H1 (cell line): ENCODE measurements around the gene CALHM5. TPM values are rescaled to one million over a fixed set of nuclear protein-coding genes. Genes with fewer than 3 reads are reported as not detected.

ENCODE experiments used
- CTCF ChIA-PET: fragments of 300-600 bp; sonication (Branson Sonifier 250); formaldehyde crosslinking; loops from one replicate; lab custom pipeline; 2021; ENCODE audit not compliant: partially characterized antibody; lab: Charles Lee
- POLR2A ChIA-PET: fragments of 300-600 bp; sonication (Branson Sonifier 250); formaldehyde crosslinking; loops from one replicate; lab custom pipeline; 2021; ENCODE audit warnings: inconsistent platforms; ENCODE audit not compliant: partially characterized antibody; lab: Charles Lee
- DNase-seq, 2 experiments: peaks; one replicate each; pipeline versions ENCODE4 v3.0.0 to v3.0.0-alpha.2; 2010 to 2022; ENCODE audit warnings: low spot score in 2 of 2, low read depth in 1 of 2, mixed read lengths in 1 of 2
- FAIRE-seq: peaks from 2 replicates; lab custom pipeline; 2011; peaks lifted over from hg19 to GRCh38; lab: Jason Lieb, UNC
- H2AFZ ChIP-seq: 2 replicates; pipeline ENCODE4 v1.8.1; 2012; ENCODE audit warnings: low read length, inconsistent platforms
- H2AK5ac ChIP-seq: 2 replicates; pipeline ENCODE4 v1.6.1; 2013; ENCODE audit warnings: low read depth, low read length
- H2BK120ac ChIP-seq: replicated peaks from 2 replicates; pipeline ENCODE3; 2013; ENCODE audit warnings: low read depth, low read length, inconsistent platforms
- H2BK12ac ChIP-seq: 2 replicates; pipeline ENCODE4 v1.6.1; 2013; ENCODE audit warnings: low read depth, low read length
- H2BK15ac ChIP-seq: 2 replicates; pipeline ENCODE4 v1.6.1; 2013; ENCODE audit warnings: low read length
- H2BK20ac ChIP-seq: 2 replicates; pipeline ENCODE4 v1.6.1; 2013; ENCODE audit warnings: low read length
- H2BK5ac ChIP-seq: 2 replicates; pipeline ENCODE4 v1.6.1; 2013; ENCODE audit warnings: low read depth, low read length
- H3K14ac ChIP-seq: 2 replicates; pipeline ENCODE4 v1.6.1; 2013; ENCODE audit warnings: inconsistent platforms; ENCODE audit not compliant: insufficient read length
- H3K18ac ChIP-seq: 2 replicates; pipeline ENCODE4 v1.6.1; 2013; ENCODE audit warnings: low read length; ENCODE audit errors: extremely low read depth
- H3K23ac ChIP-seq: 2 replicates; pipeline ENCODE4 v1.6.1; 2013; ENCODE audit warnings: inconsistent platforms; ENCODE audit not compliant: insufficient read length
- H3K23me2 ChIP-seq: 2 replicates; pipeline ENCODE4 v1.6.1; 2013; ENCODE audit warnings: low read depth, low read length
- H3K27ac ChIP-seq: 2 replicates; pipeline ENCODE4 v1.6.1; 2011; ENCODE audit warnings: low read depth, low read length, inconsistent platforms
- H3K27me3 ChIP-seq, 4 experiments: replicated peaks in 1 of 4; 1 replicate in 1 of 4; 2 replicates in 3 of 4; pipeline versions ENCODE4 v1.6.1 to v1.8.1; 2011 to 2013; ENCODE audit warnings: low read length in 3 of 4, mild to moderate bottlenecking in 3 of 4, inconsistent platforms in 2 of 4, mixed read lengths in 2 of 4, moderate library complexity in 1 of 4; ENCODE audit not compliant: control insufficient read depth in 3 of 4, insufficient read depth in 3 of 4; ENCODE audit errors: extremely low read depth in 1 of 4
- H3K36me3 ChIP-seq, 4 experiments: 2 replicates each; pipeline versions ENCODE4 v1.6.1 to v1.8.1; 2011 to 2013; ENCODE audit warnings: mild to moderate bottlenecking in 4 of 4, low read length in 3 of 4, moderate library complexity in 2 of 4, control low read depth in 1 of 4, inconsistent platforms in 1 of 4; ENCODE audit not compliant: insufficient read depth in 4 of 4, control insufficient read depth in 2 of 4
- H3K4ac ChIP-seq: replicated peaks from 2 replicates; pipeline ENCODE3; 2013; ENCODE audit warnings: low read length, low read depth, mixed read lengths, inconsistent platforms; ENCODE audit not compliant: insufficient read length
- H3K4me1 ChIP-seq, 4 experiments: replicated peaks in 1 of 4; 1 replicate in 1 of 4; 2 replicates in 3 of 4; pipeline versions ENCODE4 v1.6.1 to v1.8.1; 2011 to 2013; ENCODE audit warnings: low read length in 3 of 4, inconsistent platforms in 2 of 4, mixed read lengths in 1 of 4; ENCODE audit not compliant: insufficient read depth in 4 of 4, control insufficient read depth in 3 of 4
- H3K4me2 ChIP-seq, 2 experiments: 2 replicates each; pipeline versions ENCODE4 v1.6.1 to v1.8.1; 2011 to 2013; ENCODE audit warnings: low read depth in 2 of 2, low read length in 2 of 2, control low read depth in 1 of 2, inconsistent platforms in 1 of 2, mild to moderate bottlenecking in 1 of 2; ENCODE audit not compliant: insufficient read depth in 1 of 2
- H3K4me3 ChIP-seq, 4 experiments: fragments of 200-600, 300-600 bp in 1 of 4; sonication (generic), shearing (Covaris generic), sonication (Bioruptor Twin) in 1 of 4; 2 replicates each; pipeline versions ENCODE4 v1.5.1 to v1.8.1; 2011 to 2016; ENCODE audit warnings: low read length in 4 of 4, low read depth in 3 of 4, control low read depth in 2 of 4, inconsistent platforms in 2 of 4, mild to moderate bottlenecking in 2 of 4, mixed read lengths in 1 of 4, moderate library complexity in 1 of 4; ENCODE audit not compliant: insufficient read depth in 2 of 4; ENCODE audit errors: extremely low read depth in 1 of 4
- H3K56ac ChIP-seq: replicated peaks from 2 replicates; pipeline ENCODE3; 2013; ENCODE audit warnings: low read depth, mild to moderate bottlenecking, mixed read lengths, low read length, inconsistent platforms; ENCODE audit not compliant: insufficient read length
- H3K79me1 ChIP-seq: 2 replicates; pipeline ENCODE4 v1.6.1; 2013; ENCODE audit warnings: low read depth, low read length, control low read depth
- H3K79me2 ChIP-seq, 2 experiments: 2 replicates each; pipeline versions ENCODE4 v1.6.1 to v1.8.1; 2012 to 2013; ENCODE audit warnings: low read length in 2 of 2, mild to moderate bottlenecking in 2 of 2, inconsistent platforms in 1 of 2; ENCODE audit not compliant: insufficient read depth in 2 of 2, control insufficient read depth in 1 of 2
- H3K9ac ChIP-seq, 4 experiments: replicated peaks in 1 of 4; 1 replicate in 1 of 4; 2 replicates in 3 of 4; pipeline versions ENCODE4 v1.6.1 to v1.8.1; 2011 to 2013; ENCODE audit warnings: low read depth in 3 of 4, low read length in 3 of 4, control low read depth in 2 of 4, mild to moderate bottlenecking in 2 of 4, moderate library complexity in 2 of 4, inconsistent platforms in 1 of 4; ENCODE audit errors: extremely low read depth in 1 of 4
- H3K9me3 ChIP-seq, 2 experiments: 2 replicates each; pipeline versions ENCODE4 v1.6.1 to v1.8.1; 2012 to 2013; ENCODE audit warnings: mild to moderate bottlenecking in 2 of 2, moderate library complexity in 2 of 2, control low read depth in 1 of 2, inconsistent platforms in 1 of 2, low read depth in 1 of 2, low read length in 1 of 2, mixed read lengths in 1 of 2; ENCODE audit not compliant: insufficient read depth in 2 of 2
- H4K20me1 ChIP-seq, 2 experiments: replicated peaks in 1 of 2; 2 replicates each; pipeline versions ENCODE3 to v1.8.1; 2011 to 2013; ENCODE audit warnings: inconsistent platforms in 2 of 2, low read length in 2 of 2, mild to moderate bottlenecking in 1 of 2; ENCODE audit not compliant: insufficient read depth in 2 of 2, control insufficient read depth in 1 of 2
- H4K5ac ChIP-seq: 2 replicates; pipeline ENCODE4 v1.6.1; 2013; ENCODE audit warnings: low read length, low read depth, mixed read lengths, inconsistent platforms; ENCODE audit not compliant: insufficient read length
- H4K8ac ChIP-seq: 2 replicates; pipeline ENCODE4 v1.8.0; 2013; ENCODE audit warnings: mild to moderate bottlenecking, moderate library complexity, low read length, inconsistent platforms; ENCODE audit not compliant: insufficient read depth; ENCODE audit errors: extremely low read depth
- H4K91ac ChIP-seq: replicated peaks from 2 replicates; pipeline ENCODE3; 2013; ENCODE audit warnings: low read length, mixed read lengths, inconsistent platforms; ENCODE audit not compliant: insufficient read length
- ASH2L ChIP-seq: fragments of 200-600, 300-600 bp; sonication (generic); IDR thresholded peaks from one replicate; pipeline ENCODE4 v1.7.1; 2017; ENCODE audit warnings: low read length
- ATF2 ChIP-seq: IDR thresholded peaks from 2 replicates; pipeline ENCODE4 v1.6.1; 2012; ENCODE audit warnings: low read length, inconsistent platforms
- E2F6 ChIP-seq: IDR thresholded peaks from 2 replicates; pipeline ENCODE4 v1.6.1; 2012; ENCODE audit warnings: inconsistent platforms
- HDAC6 ChIP-seq: IDR thresholded peaks from one replicate; pipeline ENCODE4 v1.7.1; 2012; ENCODE audit warnings: low read depth, mild to moderate bottlenecking, inconsistent platforms, low read length, moderate library complexity
- KDM1A ChIP-seq: fragments of 200-600, 300-600 bp; sonication (generic); IDR thresholded peaks from 2 replicates; pipeline ENCODE4 v1.7.1; 2016; ENCODE audit warnings: mild to moderate bottlenecking, low read length, borderline replicate concordance
- MAFK ChIP-seq: IDR thresholded peaks from 2 replicates; pipeline ENCODE4 v1.6.1; 2012; ENCODE audit warnings: low read depth, mild to moderate bottlenecking, improper control_type of control experiment, low read length
- RAD21 ChIP-seq, 2 experiments: IDR thresholded peaks in 1 of 2; conservative IDR thresholded peaks in 1 of 2; 2 replicates each; pipeline ENCODE4 v1.6.1; 2011; ENCODE audit warnings: low read depth in 2 of 2, low read length in 2 of 2, improper control_type of control experiment in 1 of 2, inconsistent platforms in 1 of 2, mild to moderate bottlenecking in 1 of 2, moderate library complexity in 1 of 2
- SAP30 ChIP-seq: fragments of 300-600 bp; sonication (generic); IDR thresholded peaks from 2 replicates; pipeline ENCODE4 v1.7.1; 2012; ENCODE audit warnings: low read length, moderate library complexity, mild to moderate bottlenecking, inconsistent platforms; ENCODE audit not compliant: insufficient read depth, insufficient replicate concordance
- SIRT6 ChIP-seq: IDR thresholded peaks from one replicate; pipeline ENCODE4 v1.7.1; 2012; ENCODE audit warnings: low read length, inconsistent platforms
- SRF ChIP-seq: IDR thresholded peaks from 2 replicates; pipeline ENCODE4 v1.6.1; 2011; ENCODE audit warnings: mild to moderate bottlenecking, low read depth, low read length, moderate library complexity
- polyA plus RNA-seq, 7 experiments: library from polyadenylated mRNA; depleted of rRNA in 3 of 7; stranded (reverse) in 5 of 7; unstranded in 2 of 7; fragments of >200 nt in 5 of 7; fragments of 200-250 nt in 2 of 7; gene quantifications; 1 replicate in 5 of 7; 2 replicates in 1 of 7; 4 replicates in 1 of 7; pipeline versions ENCODE4 v1.2.1 to v1.2.3, GENCODE V29; 2011 to 2013; ENCODE audit warnings: missing spikeins in 2 of 7, mixed read lengths in 2 of 7
- total RNA-seq: library from RNA; stranded (reverse); fragmentation: NEBNext Ultra II Directional; extraction: Animal tissue kit (Norgen Biotek cat#: 25700); gene quantifications from 2 replicates; pipeline ENCODE4 v1.2.1, GENCODE V29; 2021

Gene CALHM5
- total and polyA plus RNA-seq, 2 of the 8 experiments (the other 6 are each of a cell fraction or from before 2014, with no cell fraction given) = 0.05 to 0.09 TPM

- peaks cover 0 to 3% of the 10 kb centered on the region in 2 experiments for H4K20me1 ChIP-seq
- H3K4me2 ChIP-seq = no peak overlapping the region
- no peak for FAIRE-seq
Measured at GRCh38 chr6:116568111-116568510, 56.7 kb downstream of the CALHM5 start.

More at GRCh38 chr6:116568111-116568510, 56.7 kb downstream of the CALHM5 start:
- H3K4ac ChIP-seq = no peak overlapping the region
- no peak overlapping the region for H2BK5ac ChIP-seq
- no peak overlapping the region for H2BK12ac ChIP-seq
- H2AK5ac ChIP-seq = no peak overlapping the region
- no peaks in the 10 kb centered on the region for H3K9me3 ChIP-seq
- no peaks in the 10 kb centered on the region for H3K27me3 ChIP-seq
- no peaks in the 10 kb centered on the region for H3K36me3 ChIP-seq
- H3K4me1 ChIP-seq = peaks cover 0 to 3% (median 1%) of the 10 kb centered on the region in 4 experiments; a peak in 3 of 7 replicates
- peaks cover 3% of the 10 kb centered on the region; the same call in 1 of the 2 replicates for H3K23me2 ChIP-seq
- peaks cover 5 to 22% of the 10 kb centered on the region in 2 experiments; a peak in 3 of 4 replicates for H3K79me2 ChIP-seq
- no peak overlapping the region for H4K91ac ChIP-seq
- peaks cover 2% of the 10 kb centered on the region; the same call in 1 of the 2 replicates for H3K79me1 ChIP-seq
- no peak overlapping the region for H2BK15ac ChIP-seq
- no peak overlapping the region for H3K4me3 ChIP-seq
- H3K27ac ChIP-seq = no peak overlapping the region
- H3K23ac ChIP-seq = no peak overlapping the region
- no peak overlapping the region for H3K9ac ChIP-seq
- no peak overlapping the region for H2AFZ ChIP-seq
- ChIA-PET POLR2A (no interaction called here), CTCF (interaction anchor here (0.6 to 5.9 kb wide), 9 partner anchors 8 to 351 kb away, joined by 3 to 59 read pairs (median 5); partner anchors contain the start of gene CALHM4)
- TF ChIP-seq SIRT6 = no peak
- no peak for TF ChIP-seq RAD21 (IDR thresholded peaks at IDR 0.05 in 1 of 2, conservative IDR thresholded peaks at IDR 0.05 in 1 of 2; ENCODE audit: low read depth in 2 of 2, low read length in 2 of 2)
- no peak for TF ChIP-seq SAP30
- no peak for TF ChIP-seq HDAC6
- no peak for TF ChIP-seq MAFK
- no peak for TF ChIP-seq SRF
- TF ChIP-seq ATF2 = no peak
- no peak for TF ChIP-seq ASH2L
- no peak for TF ChIP-seq KDM1A
- TF ChIP-seq E2F6 = no peak
- no peak overlapping the region for H2BK20ac ChIP-seq
- no peak overlapping the region for H2BK120ac ChIP-seq
- DNase-seq = no peak
- no peak overlapping the region for H4K8ac ChIP-seq
- H3K14ac ChIP-seq = no peak overlapping the region
- no peak overlapping the region for H4K5ac ChIP-seq
- H3K56ac ChIP-seq = no peak overlapping the region
- no peak overlapping the region for H3K18ac ChIP-seq
